NCI-H1694 (cell line): ENCODE measurements around the gene ZXDC.

Experiments used
- DNase-seq: peaks from one replicate; lab custom pipeline; 2025; lab: John Stamatoyannopoulos, UW

Gene ZXDC

GRCh38 chr3:126488886-126489569 is 13.3 kb upstream of the ZXDC start:
- no peak for DNase-seq

DNA sequence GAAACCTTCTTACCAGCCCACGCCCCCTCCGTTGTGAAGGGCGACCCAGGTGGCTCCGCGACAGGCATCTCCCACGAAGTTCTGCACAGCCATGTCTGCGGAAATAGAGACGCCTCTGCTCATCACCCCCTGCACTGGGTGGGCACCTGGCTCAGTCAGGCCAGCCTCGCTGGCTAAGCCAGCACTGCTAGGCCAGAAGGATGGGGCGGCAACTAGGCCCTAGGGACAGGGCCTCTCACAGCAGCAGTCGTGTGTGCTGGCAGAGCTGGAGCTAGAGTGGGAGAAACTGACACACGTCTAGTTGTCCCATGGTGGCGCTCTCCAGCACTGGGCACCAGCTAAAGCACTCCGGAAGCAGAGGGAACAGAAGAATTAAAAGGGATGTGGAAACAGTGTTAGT is 12.5 kb upstream of the ZXDC start:
- no peak for DNase-seq

DNA sequence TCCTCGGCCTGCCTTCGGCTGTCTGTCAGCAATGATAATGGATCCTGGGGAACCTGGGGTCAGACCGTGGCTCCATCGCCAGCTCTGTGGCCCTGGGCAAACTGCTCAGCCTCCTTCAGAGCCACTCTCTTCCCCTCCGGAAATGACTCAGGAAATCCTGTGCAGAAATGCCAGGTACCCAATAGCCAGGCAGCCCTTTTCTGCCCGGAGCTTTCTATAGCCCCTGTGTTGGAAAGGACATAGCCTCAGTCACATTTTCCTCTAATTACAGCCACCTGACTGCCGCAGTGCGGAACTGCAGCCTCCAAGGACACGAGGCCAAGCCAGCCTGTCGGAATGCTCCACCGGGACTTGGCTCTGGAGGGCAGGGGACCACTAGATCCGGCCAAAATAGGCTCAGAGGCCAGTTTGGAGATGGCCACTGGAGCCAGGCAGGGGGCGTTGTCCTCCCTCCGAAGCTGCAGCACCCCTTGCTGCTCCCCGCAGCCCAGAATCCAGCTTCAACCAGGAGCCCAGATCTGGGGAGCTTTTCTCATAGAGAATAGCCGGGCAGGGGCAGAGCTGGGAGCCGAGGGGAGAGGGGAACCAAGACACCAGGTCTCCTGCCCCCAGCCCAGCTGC is 11.6 kb upstream of the ZXDC start:
- no peak for DNase-seq

DNA sequence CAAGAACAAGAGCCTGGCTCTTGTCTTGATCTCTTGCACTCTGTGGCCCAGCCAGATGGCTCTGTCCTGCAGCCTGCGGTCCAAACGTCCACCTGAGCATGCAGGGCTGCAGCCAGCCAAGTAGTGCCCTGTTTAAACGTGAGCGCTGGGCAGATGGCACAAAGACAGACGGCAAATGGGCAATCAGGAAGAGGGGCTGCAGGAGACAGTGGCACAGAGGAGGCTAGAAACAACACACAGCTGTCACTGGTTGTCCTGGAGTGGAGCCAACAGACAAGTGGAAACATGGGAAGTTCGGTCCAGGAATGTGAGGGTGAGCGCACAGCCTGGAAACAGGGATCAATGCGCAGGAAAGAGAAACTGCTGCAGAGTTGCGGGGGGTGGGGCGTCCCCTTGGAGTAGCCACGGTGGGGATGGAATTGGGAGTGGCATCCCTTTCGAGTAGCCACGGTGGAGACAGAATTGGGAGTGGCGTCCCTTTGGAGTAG is 10.7 kb upstream of the ZXDC start:
- peak; percentile 92 for DNase-seq

DNA sequence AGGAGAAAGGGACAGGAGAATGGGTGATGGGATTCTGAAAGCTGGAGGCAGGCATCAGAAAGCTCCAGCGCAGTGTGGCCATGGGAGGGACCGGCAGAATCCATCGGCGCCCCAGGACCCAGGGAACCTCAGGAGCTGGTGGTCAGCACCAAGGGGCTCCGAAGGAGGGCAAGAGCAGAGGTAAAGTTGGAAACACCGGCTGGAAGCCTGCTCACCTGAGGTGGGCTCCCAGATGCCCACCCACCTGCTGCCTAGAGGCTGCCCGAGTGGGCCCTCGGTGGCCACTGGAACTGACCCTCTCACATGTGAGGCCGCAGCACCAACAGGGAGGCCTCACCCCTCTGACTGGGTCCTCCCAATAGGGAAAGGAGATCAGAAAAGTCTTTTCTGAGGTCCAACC is 10.3 kb upstream of the ZXDC start:
- DNase-seq, result no peak

DNA sequence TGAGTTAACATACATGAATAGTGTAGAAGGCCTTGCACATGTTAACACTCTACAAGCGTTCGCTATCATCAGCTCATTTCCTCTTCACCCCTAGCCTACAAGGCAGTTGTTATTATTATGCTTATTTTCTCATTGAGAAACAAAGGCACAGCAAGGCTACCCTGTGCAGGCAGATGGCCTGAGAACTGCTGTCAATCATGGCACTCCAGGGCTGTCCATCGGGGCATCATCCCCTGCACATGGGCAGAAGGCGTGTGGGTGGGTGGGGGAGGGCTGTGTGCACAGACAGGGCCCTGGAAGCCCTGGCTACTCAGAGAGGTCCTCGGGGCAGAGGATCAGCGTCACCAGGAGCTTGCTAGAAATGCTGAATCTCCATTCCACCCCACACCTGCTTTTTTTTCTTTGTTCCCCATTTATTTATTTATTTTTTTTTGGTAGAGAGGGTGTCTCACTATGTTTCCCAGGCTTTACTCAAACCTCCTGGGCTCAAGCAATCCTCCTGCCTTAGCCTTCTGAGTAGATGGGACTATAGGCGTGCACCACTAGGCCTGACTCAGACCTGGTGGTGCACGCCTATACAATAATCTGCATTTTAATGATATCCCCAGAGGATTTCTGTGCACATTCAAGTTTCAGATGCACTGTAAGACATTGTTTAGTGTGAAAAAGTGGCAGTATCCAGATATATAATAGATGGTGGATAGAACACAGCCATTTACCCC is 9.6 kb upstream of the ZXDC start:
- DNase-seq, result no peak

DNA sequence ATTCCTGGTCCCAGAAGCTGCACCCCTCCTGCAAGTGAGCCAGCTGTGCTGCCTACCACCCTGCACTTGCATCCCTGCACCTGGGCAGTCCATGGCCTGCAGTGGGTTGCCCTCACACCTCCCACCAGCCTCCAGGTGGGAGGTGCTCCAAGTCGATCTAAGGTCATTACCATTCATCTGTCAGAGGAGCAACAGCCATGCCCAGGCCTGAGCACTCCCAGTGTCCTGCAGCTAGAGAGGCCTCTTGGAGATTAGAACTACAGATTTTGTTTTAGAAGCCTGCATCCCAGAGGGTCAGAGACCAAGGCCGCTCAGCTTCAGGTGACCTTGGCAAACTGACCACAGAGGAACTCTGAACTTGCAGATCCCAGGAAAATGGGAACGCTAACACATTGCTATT is 9.0 kb upstream of the ZXDC start:
- DNase-seq, result no peak

DNA sequence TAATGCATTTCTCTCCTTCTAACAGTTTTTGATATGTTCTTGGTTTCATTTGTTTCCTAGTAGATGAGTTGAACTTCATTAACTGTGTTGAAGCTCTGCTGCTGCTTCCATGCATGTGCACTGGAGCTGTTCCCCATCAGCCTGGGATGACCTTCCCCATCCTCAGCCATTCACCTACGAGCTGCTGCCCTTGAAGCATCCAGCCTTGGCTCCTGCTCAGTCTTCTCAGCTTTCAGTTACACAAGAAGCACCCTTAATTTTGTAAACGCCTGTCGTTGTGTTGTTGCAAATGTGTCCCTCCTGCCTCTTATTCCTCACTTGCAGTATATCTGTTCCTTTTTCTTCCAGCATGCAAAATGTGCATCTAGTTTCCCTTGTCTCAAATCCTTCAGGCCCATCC is 8.5 kb upstream of the ZXDC start:
- no peak for DNase-seq

DNA sequence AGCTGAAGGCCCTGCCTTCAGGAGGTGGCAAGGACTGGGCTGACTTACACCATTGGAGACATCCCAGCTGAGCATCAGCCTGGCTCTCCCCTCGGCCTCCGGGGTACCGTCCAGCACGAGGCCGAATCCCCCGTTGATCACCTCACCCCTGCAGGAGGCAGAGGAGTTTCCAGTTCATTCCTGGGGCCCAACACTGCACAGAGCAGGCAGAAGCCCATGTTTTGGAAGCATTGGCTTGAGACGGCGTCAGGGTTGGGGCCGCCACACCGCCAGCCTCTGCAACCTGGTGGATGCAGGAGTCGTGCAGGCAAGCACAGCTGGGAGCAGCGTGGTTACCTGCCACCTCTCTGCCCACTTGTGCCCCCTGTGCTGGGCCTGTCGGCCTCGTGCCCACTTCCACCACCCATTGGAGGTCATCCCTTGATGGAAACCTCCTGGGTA is 7.7 kb upstream of the ZXDC start:
- DNase-seq, result no peak

DNA sequence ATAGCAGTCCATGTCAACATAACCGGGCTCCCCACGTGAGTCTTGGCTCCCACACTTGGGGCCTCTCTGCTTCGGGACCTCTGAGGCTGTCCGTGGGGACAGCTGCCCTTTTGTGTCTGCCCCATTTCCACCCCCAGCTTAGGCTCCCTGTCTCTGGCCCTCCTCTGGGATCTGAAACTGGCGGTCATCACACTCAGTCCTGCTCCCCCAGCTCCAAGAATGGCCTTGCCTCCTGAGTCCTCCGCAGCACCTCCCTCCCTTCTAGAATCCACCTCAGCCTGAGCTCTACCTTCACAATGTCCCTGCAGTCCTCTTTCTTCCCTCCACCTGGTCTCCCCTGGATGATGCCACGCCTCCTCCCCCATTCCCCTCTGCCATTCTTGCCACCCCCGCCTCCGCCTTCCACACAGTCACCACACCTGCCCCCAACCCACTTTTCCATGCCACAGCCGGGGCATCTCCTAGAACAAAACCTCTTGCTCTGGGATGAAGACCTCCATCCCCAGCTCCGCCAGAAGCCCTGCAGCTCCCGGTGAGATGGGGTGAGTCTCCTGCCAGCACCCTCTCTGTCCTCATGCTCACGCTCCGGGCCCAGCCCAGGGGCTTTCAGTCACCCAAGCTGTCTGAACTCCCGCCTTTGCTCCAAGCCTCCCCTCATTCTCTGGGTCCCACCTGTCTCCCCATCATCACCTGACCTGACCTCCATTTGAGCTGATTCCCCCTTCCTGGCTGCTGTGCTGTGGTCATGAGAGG is 7.0 kb upstream of the ZXDC start:
- DNase-seq, result no peak

DNA sequence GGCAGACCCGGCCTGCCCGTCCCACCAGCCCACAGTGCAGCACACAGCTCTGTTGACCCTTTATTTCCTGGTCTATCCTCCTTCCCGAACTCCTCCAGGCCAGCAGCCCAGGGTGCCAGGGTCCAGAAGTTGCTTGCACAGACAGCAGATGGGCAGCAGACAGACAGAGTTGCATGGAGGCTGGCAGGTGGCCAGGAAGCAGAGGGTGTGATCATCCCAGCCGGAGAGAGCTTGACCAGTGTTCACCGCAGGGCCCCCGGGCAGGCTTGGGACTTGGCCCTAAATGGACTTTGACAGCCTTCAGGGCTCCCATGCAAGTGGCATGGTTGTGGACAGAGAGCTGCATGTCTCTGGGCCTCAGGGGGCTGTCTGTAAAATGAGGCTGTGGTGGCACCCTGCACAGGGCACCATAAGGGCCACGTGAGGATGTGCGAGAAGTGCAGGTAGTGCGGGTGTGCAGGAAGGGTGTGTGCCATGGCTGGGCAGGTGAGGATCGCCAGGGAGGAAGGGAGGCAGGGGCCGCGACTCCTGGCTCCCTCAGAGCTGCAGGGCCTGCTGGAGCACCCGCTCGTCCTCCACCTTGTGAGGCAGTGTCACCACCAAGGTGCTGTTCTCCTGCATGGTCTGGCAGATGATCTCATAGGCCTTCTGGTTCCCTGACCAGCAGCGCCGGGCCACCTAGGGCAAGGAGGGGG is 6.3 kb upstream of the ZXDC start:
- no peak for DNase-seq

DNA sequence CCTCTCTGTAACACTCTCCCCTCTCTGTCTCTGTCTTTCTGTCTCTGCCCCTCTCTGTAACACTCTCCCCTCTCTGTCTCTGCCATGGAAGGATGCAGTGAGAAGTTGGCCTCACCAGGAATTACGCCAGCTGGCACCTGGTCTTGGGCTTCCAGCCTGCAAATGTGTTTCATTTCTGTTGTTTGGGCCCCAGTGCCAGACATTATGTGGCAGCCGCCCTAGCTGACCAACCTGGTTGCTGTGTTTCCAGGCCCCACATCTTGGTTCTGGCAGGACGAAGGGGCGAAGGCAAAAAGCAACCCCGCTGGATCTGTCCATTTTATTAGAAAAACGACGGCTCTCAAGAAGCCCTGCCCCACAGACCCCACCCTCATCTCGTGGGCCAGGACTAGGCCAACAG is 5.2 kb upstream of the ZXDC start:
- peak; percentile 18 for DNase-seq

- no peak for DNase-seq
These were observed 4.5 kb upstream of the ZXDC start for GRCh38 chr3:126480206-126480605.

GRCh38 chr3:126479642-126480041 is 4.0 kb upstream of the ZXDC start:
- no peak for DNase-seq

DNA sequence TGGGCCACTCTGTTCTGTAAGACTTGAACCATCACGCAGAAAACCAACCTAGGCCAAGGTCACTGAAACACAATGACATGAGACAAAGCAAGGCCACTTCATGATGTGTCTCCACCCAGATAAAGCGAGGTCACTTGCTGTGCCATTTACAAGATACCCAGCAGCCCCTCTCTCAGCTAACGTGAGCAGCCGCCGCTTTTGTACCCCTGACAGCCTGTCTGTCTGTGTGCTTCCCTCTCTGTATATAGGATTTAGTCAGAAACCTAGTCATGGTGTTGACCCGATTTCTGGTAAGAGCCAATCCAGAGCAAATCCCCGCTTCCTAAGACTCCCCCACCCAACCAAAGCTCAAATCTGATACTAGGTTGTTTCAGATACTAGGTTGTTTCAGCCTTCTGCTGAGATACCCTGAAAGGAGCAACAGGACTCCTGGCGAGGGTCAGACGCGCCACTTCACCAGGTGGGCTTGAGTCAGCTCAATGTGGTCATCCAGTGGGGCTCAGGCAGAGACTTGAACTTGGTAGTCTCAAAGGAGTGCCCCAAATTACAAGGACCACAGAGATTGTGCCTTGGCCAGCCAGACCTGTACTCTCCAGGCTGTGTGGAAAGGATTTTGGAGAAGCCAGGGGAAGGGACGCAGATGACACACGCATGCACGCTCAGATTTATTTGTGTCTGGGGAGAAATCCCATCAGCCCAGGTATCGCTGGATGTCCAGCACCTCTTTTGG is 3.1 kb upstream of the ZXDC start:
- no peak for DNase-seq

- no peak for DNase-seq
These were observed 1.3 kb upstream of the ZXDC start for GRCh38 chr3:126477061-126477380.

DNA sequence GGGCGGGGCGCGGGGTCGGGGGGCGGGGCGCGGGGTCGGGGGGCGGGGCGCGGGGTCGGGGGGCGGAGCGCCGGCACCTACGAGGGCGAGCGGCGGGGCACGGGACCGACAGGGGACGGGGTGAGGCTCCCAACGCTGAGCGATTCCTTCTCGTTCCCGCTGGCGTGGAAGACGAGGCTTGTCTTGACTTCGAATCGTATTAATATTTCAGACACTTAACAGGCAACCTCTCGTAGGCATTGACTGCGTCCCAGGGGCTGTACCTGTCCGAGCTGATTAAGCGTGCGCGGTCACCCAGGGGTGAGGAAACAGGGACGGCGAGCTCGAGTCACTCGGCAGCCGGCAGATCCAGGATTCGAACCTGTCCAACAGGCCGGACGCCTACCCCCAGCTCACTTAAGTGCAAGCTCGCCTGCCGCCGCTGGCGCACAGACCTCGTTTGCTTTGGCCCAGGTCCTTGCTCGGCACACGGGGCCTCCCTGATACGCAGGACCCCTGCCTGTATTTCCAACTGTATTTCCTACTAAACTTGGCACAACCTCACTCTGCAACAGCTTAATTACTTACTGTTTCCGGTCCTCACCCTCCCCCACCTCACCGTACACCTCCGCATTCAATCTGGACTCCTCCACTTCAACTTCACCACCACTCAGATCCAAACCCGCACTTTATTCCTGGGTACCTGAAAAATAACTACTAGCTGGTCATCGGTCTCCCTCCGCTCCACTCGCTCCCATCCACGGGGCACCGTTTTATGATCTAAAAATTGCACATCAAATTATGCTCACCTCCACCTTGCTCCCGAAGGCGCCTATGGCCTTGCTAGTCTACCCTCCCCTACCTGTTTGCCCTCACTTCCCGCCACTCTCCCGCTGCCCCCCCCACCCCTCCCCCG is 722 bp upstream of the ZXDC start:
- DNase-seq, result no peak

GRCh38 chr3:126474498-126475412 is 936 bp downstream of the ZXDC start:
- no peak for DNase-seq
